Islet of Langerhans (tissue), 1 donor: ENCODE measurements around the gene PRPF8.

Experiments used
- FAIRE-seq: peaks from one replicate; lab custom pipeline; 2011; peaks lifted over from hg19 to GRCh38; lab: Jason Lieb, UNC

The PRPF8 gene

GRCh38 chr17:1624650-1625049 is 60.0 kb downstream of the PRPF8 start:
- FAIRE-seq = no peak

- FAIRE-seq = no peak
These were observed 61.5 kb downstream of the PRPF8 start for GRCh38 chr17:1623057-1623630.

- FAIRE-seq = no peak
These were observed 63.3 kb downstream of the PRPF8 start for GRCh38 chr17:1621273-1621954.

- FAIRE-seq = no peak
These were observed 64.2 kb downstream of the PRPF8 start for GRCh38 chr17:1620486-1620885.

- no peak for FAIRE-seq
These were observed 67.0 kb downstream of the PRPF8 start for GRCh38 chr17:1617620-1618174.

DNA sequence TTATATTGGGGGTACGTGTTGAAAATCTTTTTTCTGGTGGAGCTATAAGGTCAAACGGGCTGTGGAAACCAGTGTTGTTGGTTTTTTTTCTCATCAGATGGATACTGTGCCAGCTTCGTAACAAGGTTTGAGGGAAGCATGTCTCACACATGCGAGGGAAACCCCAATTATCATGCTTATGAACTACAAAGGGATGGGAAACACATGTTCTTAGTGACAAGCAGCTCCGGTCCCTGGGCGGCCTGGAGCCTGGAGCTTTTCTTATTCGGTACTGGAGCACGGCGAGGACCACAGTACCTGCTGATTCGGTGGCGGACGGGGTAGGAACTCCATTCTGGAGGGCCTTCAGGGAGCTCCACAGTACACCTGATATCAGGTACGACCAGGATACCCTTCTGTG is 68.6 kb downstream of the PRPF8 start:
- no peak for FAIRE-seq

GRCh38 chr17:1612400-1612799 is 72.3 kb downstream of the PRPF8 start:
- FAIRE-seq = no peak

DNA sequence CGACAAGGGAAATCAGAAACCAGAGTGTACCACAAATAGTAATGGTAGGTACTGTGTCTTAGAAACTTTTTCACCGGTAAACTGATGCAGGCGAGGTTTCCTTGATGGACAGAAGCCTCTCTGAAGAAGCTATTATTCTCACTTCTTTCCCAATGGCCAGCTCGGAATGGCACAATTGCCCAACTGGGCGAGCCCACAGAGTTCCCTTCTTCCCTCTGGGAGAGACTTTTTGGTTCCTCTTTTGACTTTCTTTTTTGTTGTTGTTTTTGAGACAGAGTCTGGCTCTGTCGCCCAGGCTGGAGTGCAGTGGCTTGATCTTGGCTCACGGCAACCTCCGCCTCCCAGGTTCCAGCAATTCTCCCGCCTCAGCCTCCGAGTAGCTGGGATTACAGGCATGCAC is 73.0 kb downstream of the PRPF8 start:
- no peak for FAIRE-seq

DNA sequence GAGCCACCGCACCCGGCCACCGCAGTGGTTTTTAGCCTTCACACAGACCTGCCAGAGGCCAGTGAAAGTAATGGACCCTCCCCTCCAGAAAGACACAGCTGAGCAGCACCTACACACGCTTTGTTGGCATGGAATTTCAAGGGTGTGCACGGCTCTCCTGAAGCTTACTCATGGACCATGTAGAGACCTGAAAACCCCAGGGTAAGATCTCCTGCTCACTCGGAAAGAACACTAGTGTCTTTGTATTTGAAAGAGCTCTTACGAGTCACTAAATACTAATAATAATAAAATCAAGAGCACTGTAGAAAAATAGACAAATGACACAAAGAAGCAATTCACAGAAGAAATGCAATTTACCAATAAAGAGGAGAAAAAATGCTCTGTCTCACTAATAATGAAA is 76.0 kb downstream of the PRPF8 start:
- FAIRE-seq = no peak

DNA sequence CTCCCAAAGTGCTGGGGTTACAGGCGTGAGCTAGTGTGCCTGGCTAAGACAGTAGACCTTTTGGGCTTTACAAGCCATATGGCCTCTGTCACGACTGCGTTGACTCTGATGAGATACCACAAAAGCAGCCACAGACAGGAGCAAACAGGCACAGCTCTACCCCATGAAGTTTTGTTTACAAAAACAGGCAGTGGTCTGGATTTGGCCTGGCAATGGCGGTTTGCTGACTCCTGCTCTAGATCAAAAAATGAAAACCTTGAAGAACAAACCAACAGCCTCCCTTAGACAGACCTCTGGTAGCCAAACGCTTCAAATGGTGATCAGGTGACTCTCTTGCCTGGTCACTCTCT is 76.7 kb downstream of the PRPF8 start:
- no peak for FAIRE-seq

GRCh38 chr17:1606352-1606985 is 78.2 kb downstream of the PRPF8 start:
- FAIRE-seq = no peak

DNA sequence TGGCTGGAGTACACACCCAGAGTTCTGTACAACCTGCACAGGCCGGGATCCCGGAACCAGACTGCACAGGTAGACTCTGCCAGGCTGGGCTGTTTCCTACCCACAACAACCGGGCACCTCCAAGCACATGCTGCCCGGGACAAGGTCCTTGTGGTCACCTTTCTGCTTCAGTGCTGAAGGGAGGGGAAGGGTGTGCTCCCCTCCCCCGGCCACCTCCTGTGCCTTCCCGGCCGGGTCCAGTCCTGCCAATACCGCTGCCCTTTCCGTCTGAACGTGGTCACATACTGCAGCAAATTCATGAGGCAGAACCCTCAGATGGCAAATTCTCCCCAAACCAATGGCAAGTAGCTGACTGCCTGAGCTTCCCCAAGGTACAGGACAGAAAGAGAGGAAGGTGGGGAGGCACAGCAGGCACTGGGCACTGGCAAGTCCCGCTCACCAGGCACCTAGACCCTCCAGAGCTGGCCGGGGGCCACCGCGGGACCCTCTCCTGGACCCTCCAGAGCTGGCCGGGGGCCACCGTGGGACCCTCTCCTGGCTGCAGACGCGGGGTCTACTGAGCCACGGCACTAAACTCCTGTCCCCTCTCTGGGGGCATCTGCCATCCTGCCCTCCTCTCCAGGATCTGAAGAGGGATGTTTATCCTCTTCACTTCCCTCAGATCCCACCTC is 78.9 kb downstream of the PRPF8 start:
- FAIRE-seq = no peak

DNA sequence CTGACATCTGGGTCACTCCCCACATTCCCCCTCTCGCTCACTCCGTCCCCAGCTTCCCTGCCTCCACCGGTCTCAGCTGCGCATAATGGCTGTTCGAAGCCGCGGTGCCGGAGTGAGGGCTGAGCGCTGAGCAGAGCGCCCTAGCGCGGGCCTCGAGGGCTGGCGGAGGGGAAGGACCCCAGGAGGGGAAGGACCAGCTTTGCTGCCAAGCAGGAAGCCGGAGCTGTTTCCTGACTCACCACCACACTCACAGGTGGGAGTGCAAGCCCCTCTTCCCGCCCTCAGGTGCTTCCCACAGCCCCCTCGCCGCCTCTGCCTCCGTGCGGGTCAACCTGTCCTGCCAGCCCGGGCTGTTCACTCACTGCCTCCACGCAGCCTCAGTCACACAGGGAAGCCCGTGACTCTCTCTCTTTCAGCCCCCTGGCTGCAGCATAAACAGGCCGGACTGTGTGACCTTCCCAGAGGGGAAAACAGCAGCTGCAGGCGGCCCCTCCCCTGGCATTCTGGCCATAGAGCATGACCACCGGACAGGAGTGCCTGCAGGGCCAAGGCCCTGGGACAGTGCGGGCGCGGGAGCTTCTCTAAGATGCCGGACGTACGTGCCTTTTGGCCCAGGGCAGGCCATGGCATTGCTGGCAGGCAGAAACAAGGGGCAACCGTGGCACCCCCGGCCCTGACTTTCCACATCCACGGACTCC is 79.7 kb downstream of the PRPF8 start:
- no peak for FAIRE-seq

GRCh38 chr17:1601571-1601970 is 83.1 kb downstream of the PRPF8 start:
- FAIRE-seq = no peak
